ENCODE measurements around the gene NIN. TPM values are rescaled to one million over a fixed set of nuclear protein-coding genes. Genes with fewer than 3 reads are reported as not detected.
A peak's percentile ranks its signal among the peaks of the same experiment; 100 is the strongest.

Gene NIN
- total RNA-seq, 4 donors from 2014 or later, result 9.4 to 66.3 (median 26.5) TPM

GRCh38 chr14:50834802-50835276, 3.9 kb upstream of the NIN start:
- no peak overlapping the region for H3K4me3 ChIP-seq
- WGBS, 2 donors (ENCODE audit: low coverage in 1 of 2), result 79% methylated on average over 5 of the region's 5 CpGs; no CpG with 5 or more reads in 1 of the 2 donors
- no peak overlapping the region for H3K27ac ChIP-seq
- H3K27me3 ChIP-seq, result no peaks in the 10 kb centered on the region
- no peaks in the 10 kb centered on the region for H3K36me3 ChIP-seq
- intact Hi-C loops (cut with DNase I; ENCODE audit: low total_unique reads), result no loop called here
- TF ChIP-seq POLR2A (IDR thresholded peaks at IDR 0.05), result no peak
- no peak for TF ChIP-seq EP300 (IDR thresholded peaks at IDR 0.05; ENCODE audit: low read depth)
- TF ChIP-seq, protein P1, sequence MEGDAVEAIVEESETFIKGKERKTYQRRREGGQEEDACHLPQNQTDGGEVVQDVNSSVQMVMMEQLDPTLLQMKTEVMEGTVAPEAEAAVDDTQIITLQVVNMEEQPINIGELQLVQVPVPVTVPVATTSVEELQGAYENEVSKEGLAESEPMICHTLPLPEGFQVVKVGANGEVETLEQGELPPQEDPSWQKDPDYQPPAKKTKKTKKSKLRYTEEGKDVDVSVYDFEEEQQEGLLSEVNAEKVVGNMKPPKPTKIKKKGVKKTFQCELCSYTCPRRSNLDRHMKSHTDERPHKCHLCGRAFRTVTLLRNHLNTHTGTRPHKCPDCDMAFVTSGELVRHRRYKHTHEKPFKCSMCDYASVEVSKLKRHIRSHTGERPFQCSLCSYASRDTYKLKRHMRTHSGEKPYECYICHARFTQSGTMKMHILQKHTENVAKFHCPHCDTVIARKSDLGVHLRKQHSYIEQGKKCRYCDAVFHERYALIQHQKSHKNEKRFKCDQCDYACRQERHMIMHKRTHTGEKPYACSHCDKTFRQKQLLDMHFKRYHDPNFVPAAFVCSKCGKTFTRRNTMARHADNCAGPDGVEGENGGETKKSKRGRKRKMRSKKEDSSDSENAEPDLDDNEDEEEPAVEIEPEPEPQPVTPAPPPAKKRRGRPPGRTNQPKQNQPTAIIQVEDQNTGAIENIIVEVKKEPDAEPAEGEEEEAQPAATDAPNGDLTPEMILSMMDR (IDR thresholded peaks at IDR 0.05), result no peak
- TF ChIP-seq POLR2AphosphoS5 (IDR thresholded peaks at IDR 0.05), result no peak
- no peak for DNase-seq
- H3K4me1 ChIP-seq, result peaks cover under 1 to 20% (median 9%) of the 10 kb centered on the region in 4 donors
- no peaks in the 10 kb centered on the region for H3K9me3 ChIP-seq
- in situ Hi-C loops (cut with MboI; ENCODE audit: low pct_ligation_motif_present in 1 of 4, low pct_unique_long_range_greater_than_20kb in 1 of 4, low sequenced_read_pairs in 3 of 4), result no loop called here

DNA sequence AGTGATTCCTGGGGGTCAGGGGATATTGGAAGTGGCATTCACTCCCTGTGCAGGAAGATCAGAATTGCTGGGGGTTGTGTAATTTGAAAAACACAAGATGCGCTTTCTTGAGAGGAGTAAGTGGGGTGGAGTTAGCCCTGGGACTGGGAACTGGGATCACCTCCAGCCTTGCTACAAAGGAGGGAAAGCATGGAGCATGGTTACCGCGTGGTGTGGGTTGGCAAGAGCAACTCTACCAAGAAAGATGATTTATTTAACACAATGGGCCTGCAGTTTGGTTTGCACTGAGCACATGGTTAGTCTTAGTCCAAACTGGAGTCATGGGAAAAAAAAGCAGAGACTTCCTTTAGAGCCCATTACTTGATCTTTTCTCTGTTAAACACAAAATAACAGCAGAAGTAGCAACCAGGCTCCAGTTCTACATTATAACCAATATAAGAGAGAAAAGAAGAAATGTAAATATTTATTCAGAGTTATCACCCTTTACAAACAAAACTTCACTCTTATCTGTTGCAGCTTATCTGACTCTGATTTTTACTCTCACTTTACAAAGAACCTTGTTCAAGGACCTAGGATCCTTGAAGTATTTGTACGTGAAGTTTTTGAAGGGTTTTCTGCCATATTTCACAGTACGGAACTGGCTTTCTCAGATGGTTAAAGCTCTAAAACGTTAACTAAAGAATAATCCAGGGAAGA, 2.1 kb upstream of the NIN start:
- in situ Hi-C loops (cut with MboI; ENCODE audit: low pct_ligation_motif_present in 1 of 4, low pct_unique_long_range_greater_than_20kb in 1 of 4, low sequenced_read_pairs in 3 of 4) (no loop called here), intact Hi-C loops (cut with DNase I; ENCODE audit: low total_unique reads) (no loop called here)
- no peaks in the 10 kb centered on the region for H3K27me3 ChIP-seq
- no peak for DNase-seq
- H3K4me3 ChIP-seq, result no peak overlapping the region
- no peak overlapping the region for H3K27ac ChIP-seq
- no peaks in the 10 kb centered on the region for H3K36me3 ChIP-seq
- H3K4me1 ChIP-seq, result peaks cover 5 to 31% (median 21%) of the 10 kb centered on the region in 4 donors
- 49 to 65% methylated on average over 6 of the region's 6 CpGs for WGBS, 2 donors (ENCODE audit: low coverage in 1 of 2)
- TF ChIP-seq EP300 (IDR thresholded peaks at IDR 0.05; ENCODE audit: low read depth) (no peak), POLR2A (IDR thresholded peaks at IDR 0.05) (no peak), POLR2AphosphoS5 (IDR thresholded peaks at IDR 0.05) (no peak)
- TF ChIP-seq, protein P1 (IDR thresholded peaks at IDR 0.05), result no peak
- H3K9me3 ChIP-seq, result no peaks in the 10 kb centered on the region

DNA sequence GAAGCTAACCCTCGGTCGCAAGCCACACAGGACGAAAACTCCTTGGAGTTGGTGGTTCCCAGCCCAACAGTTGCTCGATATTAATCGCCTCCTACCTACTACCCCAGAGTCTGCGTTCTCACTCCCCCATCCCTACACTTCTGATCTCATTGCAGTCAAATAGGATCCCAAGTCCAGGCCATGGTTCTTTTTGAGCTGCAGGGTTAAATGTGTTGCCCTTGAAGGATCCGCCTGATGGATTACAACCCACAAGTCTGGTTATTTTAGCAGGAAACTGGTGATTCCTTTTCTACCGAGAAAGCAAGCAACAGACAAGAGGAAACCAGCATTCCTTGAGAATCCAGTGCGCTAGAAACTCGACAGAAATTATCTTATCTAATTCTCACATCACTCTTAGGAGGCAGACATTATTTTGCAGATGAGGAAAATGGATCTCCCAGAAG, 785 bp upstream of the NIN start:
- in situ Hi-C loops (cut with MboI; ENCODE audit: low pct_ligation_motif_present in 1 of 4, low pct_unique_long_range_greater_than_20kb in 1 of 4, low sequenced_read_pairs in 3 of 4), result no loop called here
- DNase-seq, result no peak
- H3K27ac ChIP-seq, result peak overlapping the region; percentile 94
- H3K27me3 ChIP-seq, result no peaks in the 10 kb centered on the region
- TF ChIP-seq POLR2AphosphoS5 (IDR thresholded peaks at IDR 0.05) (no peak), EP300 (IDR thresholded peaks at IDR 0.05; ENCODE audit: low read depth) (no peak), POLR2A (IDR thresholded peaks at IDR 0.05) (no peak)
- TF ChIP-seq, protein P1 (IDR thresholded peaks at IDR 0.05), result no peak
- H3K36me3 ChIP-seq, result no peaks in the 10 kb centered on the region
- peaks cover 5 to 31% (median 21%) of the 10 kb centered on the region in 4 donors for H3K4me1 ChIP-seq
- H3K4me3 ChIP-seq, result peak overlapping the region; percentile 76 to 98 (median 95)
- intact Hi-C loops (cut with DNase I; ENCODE audit: low total_unique reads), result no loop called here
- no peaks in the 10 kb centered on the region for H3K9me3 ChIP-seq
- 9 to 18% methylated on average over 5 to 10 of the region's 10 CpGs for WGBS, 2 donors (ENCODE audit: low coverage in 1 of 2)

- intact Hi-C loops (cut with DNase I; ENCODE audit: low total_unique reads), result no loop called here
- in situ Hi-C loops (cut with MboI; ENCODE audit: low pct_ligation_motif_present in 1 of 4, low pct_unique_long_range_greater_than_20kb in 1 of 4, low sequenced_read_pairs in 3 of 4), result no loop called here
- 0 to 1% methylated on average over 1 to 69 of the region's 93 CpGs for WGBS, 2 donors (ENCODE audit: low coverage in 1 of 2)
- DNase-seq, result peak; percentile 52
- no peak for TF ChIP-seq POLR2A (IDR thresholded peaks at IDR 0.05)
- TF ChIP-seq, protein P1 (IDR thresholded peaks at IDR 0.05), result no peak
- TF ChIP-seq POLR2AphosphoS5 (IDR thresholded peaks at IDR 0.05), result no peak
- no peak for TF ChIP-seq EP300 (IDR thresholded peaks at IDR 0.05; ENCODE audit: low read depth)
- H3K9me3 ChIP-seq, result no peaks in the 10 kb centered on the region
- H3K4me1 ChIP-seq, result peaks cover 5 to 31% (median 21%) of the 10 kb centered on the region in 4 donors
- H3K27me3 ChIP-seq, result no peaks in the 10 kb centered on the region
- peak overlapping the region; percentile 94 for H3K27ac ChIP-seq
- peak overlapping the region; percentile 92 to 98 (median 96) for H3K4me3 ChIP-seq
- H3K36me3 ChIP-seq, result no peaks in the 10 kb centered on the region
Observed at GRCh38 chr14:50830044-50830931, 674 bp downstream of the NIN start.

All from transverse colon (tissue), 4 donors.